ENCODE data around the gene IGF1R.

DNA sequence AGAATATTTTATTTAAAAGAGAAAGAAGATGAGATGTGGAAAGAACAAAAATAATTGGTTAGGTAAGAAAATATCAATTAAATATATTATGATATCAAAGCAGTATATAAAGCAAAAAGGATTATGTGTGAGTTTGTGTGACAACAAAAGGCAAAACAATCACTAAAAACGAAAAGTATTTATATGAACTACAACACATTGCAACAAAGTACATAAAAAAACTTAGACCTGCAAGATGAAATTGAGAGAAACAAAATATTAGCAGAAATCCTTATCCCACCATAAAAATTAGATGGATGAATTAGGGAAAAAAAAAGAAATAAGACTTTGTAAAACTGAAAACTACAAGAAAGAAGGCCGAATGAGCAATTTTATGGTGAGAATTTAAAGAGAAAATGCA lies 27.3 kb upstream of the IGF1R start:
- TF ChIP-seq, protein P1, sequence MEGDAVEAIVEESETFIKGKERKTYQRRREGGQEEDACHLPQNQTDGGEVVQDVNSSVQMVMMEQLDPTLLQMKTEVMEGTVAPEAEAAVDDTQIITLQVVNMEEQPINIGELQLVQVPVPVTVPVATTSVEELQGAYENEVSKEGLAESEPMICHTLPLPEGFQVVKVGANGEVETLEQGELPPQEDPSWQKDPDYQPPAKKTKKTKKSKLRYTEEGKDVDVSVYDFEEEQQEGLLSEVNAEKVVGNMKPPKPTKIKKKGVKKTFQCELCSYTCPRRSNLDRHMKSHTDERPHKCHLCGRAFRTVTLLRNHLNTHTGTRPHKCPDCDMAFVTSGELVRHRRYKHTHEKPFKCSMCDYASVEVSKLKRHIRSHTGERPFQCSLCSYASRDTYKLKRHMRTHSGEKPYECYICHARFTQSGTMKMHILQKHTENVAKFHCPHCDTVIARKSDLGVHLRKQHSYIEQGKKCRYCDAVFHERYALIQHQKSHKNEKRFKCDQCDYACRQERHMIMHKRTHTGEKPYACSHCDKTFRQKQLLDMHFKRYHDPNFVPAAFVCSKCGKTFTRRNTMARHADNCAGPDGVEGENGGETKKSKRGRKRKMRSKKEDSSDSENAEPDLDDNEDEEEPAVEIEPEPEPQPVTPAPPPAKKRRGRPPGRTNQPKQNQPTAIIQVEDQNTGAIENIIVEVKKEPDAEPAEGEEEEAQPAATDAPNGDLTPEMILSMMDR (IDR thresholded peaks at IDR 0.05): no peak
- TF ChIP-seq EP300 (IDR thresholded peaks at IDR 0.05) (no peak), POLR2AphosphoS5 (IDR thresholded peaks at IDR 0.05) (no peak)
